Stromal cell of bone marrow (primary cell): Measurements from ENCODE around the gene LOXL4.

ENCODE experiments used
- DNase-seq: peaks from one replicate; pipeline ENCODE4 v3.0.0-alpha.2; 2012; ENCODE audit warnings: low read depth

LOXL4 gene

DNA sequence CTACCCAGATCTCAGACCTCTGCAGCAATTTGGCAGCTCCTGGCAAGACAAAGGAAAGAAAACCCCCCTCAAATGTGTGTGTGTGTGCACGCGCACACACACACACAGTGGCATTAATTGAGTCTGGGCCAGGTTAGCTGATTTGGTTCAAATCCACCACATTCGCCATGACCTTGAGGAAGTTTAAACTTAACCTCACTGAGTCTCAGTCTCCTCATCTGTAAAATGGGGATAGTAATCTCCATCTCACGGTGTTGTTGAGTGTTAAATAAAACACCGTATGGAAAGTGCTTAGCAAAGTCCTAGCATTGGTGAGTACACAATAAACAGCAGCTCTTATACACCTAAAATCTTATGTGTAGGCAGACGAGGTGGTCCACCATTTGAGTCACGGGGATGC lies 4.9 kb downstream of the LOXL4 start:
- no peak for DNase-seq

DNA sequence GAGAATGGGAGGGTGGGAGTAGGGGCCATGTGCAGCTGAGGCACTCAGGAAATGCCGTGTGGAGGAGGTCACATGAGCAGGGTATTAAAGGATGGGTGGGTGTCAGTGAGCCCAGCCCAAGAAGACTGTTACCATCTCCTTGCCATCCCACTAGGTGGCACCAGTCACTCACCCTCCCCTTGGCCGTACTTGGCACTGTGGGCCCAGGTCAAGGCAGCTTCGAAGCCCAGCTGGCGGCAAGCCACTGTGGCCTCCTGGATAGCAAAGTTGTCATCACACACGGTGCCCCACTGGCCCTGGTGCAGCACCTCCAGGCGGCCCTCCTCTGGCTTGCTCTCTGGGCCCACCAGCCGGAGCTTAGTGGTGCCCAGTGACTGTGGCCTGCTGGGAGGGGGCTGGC lies 5.4 kb downstream of the LOXL4 start:
- no peak for DNase-seq

DNA sequence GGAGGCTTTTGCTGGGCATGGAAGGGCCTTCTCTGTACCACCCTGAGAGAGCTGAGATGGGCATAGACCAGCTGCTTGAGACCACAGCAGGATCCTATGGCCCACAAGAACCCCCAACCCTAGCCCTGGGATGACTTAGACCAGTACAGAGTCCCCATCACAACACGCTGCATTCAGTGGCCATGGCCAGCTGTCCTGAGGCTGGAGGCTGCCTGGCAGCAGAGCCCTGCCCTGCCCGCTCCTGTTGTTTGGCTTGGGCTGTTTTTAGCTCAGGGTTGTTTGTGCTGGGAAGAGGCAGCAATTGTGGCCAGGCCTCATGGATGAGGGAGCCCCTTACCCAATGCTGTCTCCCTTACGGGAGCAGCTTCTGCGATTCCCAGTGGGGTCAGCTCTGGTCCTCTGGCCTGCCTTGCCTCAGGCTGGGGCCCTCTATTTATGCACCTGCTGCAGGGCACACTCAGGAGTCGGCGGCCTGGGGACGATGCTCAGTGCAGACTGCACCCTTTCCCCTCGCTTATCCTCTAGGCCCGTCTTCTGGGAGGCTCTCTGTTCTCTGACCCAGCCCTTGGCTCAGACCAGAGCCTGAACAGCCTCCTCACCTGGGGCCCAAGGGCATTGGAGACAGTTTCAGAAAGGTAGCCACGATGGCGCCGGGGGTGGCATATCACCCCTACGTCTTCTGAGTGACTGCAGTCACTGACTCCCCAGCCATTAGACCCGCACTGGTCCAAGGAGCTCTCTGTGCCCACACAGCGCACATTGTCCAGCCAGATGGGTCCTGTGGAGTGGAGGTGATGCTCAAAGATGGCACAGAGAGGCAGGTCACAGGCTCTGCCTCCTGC lies 6.3 kb downstream of the LOXL4 start:
- DNase-seq = no peak

DNA sequence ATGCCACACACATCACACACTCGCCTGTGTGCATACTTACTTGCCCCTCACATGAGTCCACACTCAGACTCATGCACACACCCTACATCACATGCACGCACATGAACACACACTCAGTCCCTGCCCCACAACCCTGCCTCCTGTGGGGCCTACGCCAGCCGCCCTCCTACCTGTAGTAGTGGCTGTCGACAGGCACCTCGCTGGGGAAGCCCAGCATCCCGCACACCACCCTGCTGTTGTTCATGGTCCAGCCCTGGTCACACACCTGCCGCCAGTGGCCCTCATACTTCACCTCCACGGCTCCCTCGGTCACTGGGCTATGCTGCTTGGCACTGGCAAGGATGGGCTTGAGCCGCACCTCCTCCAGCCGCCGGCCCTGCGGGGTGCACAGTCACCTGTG lies 7.2 kb downstream of the LOXL4 start:
- DNase-seq = no peak

DNA sequence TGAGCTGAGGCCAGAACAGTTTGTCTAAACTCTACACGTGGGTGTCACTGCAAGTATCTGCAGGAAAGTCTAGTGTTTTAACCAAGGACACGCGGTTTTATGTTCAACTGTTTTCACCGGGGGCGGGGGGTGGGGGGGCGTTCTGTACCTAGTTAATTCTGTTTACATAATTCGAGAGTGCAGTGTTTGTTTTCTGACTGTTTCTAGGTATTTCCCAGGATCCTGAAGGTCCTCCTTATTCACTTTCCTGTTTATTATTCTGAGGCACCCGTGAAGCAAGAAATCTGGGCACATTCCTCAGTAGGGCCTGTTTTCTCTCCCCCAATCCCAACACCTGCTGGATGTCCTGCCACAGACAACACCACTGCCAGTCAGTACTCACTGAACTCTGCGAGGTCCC lies 7.6 kb downstream of the LOXL4 start:
- no peak for DNase-seq

DNA sequence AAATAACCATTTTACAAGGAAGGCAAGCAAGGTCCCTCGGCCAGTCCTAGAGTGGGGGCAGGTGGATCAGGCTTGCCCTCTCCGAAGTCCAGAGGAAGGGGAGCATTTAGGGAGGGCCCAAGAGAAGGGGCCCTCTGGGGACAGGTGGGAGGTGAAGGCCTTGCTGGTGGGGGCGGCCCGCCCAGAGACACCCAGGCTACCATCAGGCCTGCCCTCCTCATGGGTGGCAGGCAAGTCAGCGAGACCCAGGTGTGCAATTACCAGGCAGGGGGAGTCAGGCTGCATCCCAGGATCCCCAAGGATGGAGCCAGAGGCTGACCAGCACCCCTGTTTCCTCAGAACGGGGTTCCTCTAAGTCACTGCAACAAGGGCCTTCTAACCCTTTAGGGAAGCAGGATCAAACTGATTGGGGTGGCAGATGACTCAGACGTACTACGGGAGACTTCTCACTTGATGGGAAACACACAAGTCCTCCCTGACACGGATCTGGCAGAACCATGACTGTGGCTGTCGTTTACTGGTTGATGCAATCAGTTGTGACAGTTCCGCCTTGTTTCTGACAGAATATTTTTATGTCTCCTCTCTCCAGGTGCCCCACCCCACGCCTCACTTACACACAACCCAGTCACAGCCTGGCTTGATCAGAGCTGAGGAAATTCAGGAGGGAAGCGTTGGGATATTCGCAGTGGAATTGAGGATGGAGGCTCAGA lies 8.2 kb downstream of the LOXL4 start:
- no peak for DNase-seq

DNA sequence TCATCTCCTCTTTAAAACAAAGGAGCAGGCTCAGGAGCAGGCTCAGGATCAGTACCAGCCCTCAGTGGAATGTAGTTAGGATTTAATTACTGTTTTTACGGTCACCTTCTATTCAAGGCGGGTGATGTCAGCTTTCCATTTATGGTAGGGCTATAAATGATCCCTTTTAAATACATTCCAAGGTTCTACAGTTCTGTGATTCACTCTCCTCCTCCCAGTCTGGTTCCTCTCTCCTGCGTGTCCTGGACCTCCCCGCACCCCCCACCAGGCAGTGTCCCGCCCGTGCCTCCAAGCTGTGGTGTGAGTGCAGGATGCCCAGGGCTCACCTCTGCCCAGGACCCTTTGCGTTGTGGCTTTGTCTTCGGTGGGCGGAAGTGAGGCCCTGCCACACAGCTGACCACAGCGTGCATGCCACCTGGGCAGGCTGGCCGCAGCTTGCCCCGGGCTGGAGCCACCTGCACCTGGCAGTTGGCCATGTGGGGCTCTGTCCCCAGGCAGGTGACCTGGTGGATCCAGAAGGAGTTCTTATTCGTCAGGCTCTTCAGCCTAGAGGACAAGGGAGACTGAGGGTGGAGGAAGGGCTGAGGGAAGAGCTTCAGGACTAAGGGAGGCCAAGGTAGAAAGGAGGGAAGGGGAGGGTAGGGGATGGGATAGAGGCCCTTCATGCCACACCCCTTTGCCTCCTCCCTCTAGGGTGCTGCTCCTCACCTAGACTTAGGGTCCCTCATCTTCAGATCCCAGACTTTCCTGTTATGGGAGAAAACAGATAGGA lies 9.1 kb downstream of the LOXL4 start:
- DNase-seq = no peak

DNA sequence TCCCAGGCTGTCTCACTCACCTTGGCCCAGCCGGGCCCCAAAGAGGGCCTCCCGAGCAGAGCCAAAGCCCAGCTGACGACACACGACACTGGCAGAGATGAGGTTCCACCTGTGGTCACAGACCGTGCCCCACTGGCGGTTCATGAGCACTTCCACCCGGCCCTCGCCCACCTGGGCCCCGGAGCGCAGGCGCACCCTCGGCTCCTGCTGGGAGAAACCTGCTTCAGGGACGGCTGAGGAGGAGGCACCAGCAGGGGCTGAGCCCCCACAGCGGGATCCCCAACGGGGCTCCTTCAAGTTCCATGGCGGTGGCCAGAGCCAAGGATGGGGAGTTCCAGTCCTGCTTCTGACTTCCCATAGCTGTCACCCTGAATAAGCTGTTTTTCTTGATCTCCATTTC lies 10.0 kb downstream of the LOXL4 start:
- no peak for DNase-seq

DNA sequence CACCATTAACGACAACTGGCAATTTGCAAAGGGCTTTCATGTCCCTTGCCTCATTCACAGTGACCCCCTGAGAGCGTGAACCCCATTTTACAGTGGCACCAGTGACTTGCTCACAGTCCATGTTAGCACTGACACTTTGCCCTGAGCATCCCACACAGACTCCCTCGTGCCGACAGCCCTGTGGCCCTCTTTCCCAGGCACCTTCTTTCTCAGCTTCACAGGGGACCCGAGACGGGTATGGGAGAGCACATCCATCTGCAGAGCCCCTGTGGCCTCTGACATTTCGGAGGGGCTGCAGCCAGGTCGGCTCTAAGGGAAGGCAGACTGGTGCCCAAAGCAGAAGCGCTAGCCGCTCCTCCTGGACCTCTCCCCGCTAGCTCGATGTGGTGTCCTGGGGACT lies 10.8 kb downstream of the LOXL4 start:
- DNase-seq = no peak

DNA sequence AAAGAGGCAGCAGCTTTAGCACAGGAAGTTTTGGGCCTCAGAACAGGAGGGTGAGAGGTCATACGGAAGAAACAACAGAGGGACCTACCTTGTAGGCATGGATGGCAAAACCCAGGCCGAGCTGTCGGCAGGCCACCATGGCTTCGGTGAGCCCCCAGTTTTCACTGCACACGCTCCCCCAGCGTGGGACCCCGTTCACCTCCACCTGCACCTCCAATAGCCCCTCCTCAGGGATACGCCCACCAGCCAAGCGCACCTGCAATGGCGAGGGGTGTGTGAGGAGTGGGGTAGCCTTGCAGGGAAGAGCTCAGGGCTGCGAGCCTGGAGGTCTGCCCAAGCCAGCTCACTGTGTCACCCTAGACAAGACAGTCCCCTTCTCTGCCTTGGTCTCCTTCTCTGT lies 11.3 kb downstream of the LOXL4 start:
- DNase-seq = no peak

DNA sequence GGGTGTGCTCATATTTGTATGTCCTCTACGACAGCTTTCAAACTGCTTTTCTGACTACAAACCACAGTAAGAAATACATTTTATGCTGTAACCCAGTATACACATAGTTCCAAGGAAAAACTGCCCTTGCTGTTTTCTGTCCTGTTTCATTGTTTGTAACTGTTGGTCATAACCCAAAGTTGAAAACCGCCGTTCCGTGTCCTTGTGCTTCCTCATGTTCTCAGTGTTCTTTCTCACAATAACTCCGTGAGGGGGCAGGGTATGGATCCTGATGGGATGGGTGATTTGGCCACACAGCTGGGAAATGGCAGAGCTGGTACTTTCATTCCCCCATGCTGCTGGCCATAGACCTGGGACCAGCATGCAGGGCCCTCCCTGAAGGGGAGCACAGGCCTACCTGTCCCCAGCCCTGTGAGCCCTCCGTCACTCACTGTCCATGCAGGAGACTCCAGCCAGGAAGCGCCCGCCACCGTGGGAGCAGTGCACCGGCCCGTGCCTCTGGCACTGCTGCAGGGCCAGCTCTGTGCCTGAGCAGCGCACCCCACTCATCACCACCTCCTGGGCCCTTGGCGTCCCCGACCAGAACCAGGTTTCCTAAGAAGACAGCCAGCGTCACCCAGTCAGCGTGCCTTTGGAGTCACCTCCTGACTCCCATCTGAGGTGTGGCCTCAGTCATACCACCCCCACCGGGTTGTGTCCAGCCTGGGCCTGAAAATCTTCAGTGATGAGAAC lies 12.7 kb downstream of the LOXL4 start:
- no peak for DNase-seq

DNA sequence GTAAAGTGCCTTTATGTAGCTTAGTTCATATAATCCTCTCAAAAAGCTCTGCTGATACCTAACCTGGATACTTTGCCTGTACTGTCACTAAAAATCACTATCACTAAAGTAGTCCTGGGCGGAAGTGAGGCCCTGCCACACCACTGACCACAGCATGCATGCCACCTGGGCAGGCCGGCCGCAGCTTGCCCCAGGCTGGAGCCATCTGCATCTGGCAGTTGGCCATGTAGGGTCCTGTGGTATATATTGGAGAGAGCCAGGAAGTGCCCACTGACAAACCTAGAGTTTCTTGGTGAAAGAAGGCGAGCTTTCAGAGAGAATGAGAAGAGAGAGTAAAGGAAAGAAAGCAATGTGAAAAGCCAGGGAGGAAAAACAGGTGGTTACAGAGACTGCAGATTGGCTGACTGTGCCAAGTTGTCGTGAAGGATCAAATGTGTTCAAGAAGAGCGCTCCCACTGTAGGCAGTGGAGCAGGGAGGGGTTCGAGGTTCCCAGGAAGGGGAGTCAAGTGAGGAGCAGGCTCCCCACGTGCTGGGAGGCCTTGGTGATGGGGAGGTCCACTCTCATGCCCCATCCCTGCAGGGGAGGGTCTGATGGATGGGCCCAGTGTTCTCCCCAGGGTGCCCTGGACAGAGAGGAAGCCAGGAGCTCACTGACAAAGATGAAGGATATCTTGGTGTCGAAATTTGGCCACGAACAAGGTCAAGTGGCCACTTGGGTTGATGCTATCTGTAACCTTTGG lies 13.6 kb downstream of the LOXL4 start:
- DNase-seq = no peak

DNA sequence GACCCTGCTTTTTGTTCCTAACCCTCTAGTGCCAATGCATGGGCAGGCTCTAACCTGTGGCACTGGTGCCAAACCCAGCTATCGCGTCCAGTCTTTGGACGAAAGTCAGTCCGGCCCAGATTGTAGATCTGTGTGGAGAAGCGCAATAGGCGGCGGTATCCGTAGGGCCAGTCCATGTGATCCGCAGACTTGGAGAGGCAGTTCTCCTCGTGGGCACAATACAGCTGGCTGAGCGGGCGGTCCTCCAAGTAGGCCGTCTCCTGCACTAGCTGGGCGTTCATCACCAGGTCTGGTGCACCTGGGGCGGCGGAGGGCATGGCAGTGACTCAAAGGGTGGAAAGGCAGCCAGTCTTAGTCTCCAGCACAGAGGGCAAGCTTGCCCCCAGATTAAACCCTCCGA lies 14.5 kb downstream of the LOXL4 start:
- no peak for DNase-seq

DNA sequence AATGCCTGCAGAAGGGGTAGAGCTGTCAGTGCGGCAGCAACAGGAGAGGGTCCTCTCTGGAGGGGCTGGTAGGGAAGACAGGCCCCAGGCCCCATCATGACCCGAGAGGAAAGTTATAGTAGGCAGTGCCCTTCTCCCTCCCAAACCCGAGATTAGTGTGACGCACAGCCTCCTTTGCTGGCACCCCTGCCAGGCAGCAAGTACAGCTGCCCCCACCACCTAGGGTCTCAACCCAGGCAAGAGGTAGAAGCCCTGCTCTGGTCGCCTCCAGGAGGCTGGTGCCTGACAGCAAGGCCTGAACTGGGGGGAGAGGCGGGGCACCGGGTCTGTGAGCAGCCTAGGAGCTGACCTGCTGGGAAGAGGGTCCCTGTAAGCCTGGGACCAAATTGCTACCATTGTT lies 15.5 kb downstream of the LOXL4 start:
- no peak for DNase-seq

DNA sequence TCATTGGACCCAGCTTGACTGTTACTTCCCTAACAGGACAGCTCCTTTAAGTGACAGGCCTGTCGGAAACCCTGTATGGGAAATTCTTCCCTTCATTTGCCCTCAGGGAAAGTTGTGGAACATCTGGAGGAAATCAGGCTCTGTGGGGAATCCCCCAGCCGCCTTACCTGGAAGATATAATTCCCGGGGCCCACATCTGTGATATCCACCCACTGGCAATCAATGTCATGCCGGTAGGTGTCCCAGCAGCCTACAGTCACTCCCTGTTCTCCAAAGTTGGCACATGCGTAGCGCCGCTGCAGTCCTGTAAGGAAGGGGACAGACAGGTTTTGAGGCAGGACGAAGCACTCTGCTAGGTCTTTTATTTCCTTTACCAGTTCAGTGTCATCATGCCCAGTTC lies 16.6 kb downstream of the LOXL4 start:
- DNase-seq = no peak

DNA sequence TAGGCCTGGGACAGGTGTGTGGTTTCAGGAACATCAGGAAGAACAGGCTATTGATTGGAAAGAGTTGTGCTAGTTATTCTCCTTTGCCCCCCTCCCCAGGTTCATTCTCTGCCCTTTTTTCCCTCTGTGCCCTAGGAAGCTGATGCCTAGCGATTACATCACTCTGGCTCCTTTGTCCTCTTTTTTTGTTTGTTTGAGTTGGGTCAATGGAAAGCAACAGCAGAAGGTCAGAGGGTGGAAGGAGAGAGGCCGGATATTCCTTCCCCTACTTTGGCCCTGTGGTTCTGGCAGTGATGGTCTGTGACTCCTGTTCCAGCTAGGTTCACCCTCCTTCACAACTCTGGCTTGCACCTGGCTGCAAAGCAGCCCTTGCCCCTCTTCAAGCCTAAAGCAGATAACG lies 18.9 kb downstream of the LOXL4 start:
- DNase-seq = no peak

DNA sequence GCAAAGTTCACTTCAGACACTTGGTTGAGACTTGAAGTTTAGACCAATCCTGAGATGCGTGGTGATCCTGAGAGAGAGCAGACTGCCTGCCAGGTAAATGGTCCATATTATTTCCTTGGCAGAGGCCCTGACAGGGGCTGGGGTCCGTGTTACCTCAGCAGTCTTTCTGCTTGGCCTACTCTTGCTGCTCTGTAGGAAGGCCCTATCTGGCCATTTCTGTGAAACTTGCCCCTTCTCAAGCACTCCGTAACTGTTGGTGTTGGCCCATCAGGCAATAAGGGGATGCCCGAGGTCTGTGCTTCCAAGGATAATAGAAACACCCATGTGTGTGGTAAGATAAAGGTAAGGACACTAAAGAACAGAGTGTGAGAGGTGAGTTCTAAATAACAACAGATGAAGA lies 20.0 kb downstream of the LOXL4 start:
- no peak for DNase-seq

DNA sequence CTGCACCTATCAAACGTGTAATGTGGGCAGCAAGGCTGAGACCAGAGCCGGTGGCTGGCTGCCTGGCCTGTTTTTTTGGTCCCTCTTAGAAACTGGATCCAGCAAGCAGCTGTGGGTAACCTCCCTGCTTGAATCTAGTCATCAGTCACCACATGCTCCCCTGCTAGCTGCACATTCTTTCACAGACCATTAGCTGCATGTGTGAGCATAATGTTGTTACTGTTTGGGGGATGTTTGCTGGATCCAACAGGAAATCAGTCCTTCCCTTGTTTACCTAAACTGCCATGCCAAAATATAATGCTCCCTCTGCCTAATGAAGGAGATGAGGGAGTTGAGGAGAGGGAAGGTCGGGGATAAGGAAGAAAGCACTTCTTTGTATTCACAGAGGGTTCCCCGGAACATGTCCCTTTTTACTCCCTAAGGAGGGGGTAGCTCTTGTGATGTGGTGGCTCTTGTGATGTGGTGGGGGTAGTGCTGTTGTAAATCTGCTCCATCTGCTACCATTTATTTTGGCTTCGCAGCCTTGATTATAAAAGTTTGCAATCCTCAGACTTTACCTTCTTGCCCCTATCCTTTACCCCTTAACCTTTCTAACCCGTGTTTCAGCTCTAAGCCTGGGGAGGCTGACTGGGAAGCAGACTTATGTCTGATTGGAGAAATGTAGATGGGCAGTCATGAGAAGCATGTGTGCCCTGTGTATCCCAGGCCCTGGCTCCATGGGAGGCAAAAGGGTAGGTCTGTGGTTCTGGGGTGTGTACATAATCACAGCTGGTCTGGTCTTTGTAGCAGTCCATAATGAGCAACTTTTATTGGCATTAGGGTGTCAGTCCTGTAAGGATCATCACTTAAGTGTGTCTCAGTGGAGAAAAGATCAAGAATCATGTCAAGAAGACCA lies 20.8 kb downstream of the LOXL4 start:
- DNase-seq = no peak

DNA sequence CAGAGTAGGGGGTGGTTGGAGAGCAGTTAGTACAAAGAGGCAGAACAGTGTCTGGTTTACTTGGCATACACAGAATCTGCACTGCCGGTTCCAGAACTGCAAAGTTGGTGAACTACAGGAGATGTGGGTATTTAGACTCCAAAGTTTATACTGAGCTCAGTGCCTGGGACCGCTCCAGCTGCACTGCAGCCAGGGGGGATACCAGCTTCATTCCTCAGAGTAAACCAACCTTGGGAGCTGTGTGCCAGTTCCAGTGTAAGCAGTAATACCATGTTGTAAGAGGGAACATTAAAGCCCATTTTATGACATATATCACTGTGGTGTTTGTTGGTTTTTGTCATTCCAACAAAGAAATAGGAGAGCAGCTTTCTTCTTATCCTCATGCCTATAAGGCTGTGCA lies 23.4 kb downstream of the LOXL4 start:
- DNase-seq = no peak

DNA sequence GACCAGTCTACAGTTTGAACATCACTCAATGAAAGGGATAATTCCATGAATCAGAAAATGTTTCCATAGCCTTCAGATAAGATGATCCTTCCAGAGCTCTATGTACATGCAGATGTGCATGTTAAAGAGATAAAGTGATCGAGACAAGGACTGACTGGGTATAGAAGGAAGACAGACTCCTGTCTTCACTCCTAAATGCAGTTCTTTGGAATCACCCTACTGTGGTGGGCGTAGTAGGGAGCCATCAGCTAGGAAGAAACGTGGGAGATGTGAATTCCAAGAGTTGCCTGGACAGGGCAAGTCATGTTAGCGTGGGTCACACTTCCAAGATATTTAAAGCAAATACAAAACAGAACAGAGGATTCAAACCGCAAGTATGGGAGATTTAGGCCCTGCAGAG lies 23.9 kb downstream of the LOXL4 start:
- no peak for DNase-seq

DNA sequence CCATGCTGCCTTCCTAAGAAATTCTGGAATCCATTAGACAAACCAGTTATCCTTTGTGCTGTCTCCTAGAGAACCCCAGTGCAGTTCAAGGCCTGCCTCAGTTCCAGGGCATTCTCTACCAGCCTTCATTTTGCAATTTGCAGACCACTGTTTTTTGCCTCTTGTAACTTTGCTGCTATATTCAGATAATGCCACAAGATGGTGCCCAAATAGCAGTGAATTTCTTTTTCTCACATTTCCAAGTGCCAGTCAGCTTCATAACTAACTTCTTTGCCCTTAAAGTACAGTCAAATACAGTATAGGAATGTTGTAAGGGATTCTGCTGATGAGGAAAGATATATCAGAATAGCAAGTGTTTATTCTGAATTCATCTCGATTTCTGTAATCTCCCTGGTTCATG lies 25.2 kb downstream of the LOXL4 start:
- DNase-seq = no peak
